HK-2 (cell line): ENCODE results near the gene IRGM.

Source experiments
- DNase-seq: peaks from one replicate; pipeline ENCODE4 v3.0.0-alpha.2; 2018; ENCODE audit not compliant: unreplicated experiment

The IRGM gene

GRCh38 chr5:150895431-150896428 lies 49.4 kb downstream of the IRGM start:
- no peak for DNase-seq
